Neural progenitor cell (in vitro differentiated cells): ENCODE data around the gene FGD6. TPM values are rescaled to one million over a fixed set of nuclear protein-coding genes. Genes with fewer than 3 reads are reported as not detected.
A peak's percentile ranks its signal among the peaks of the same experiment; 100 is the strongest.
"Not testable (repeated sequence)": the region's sequence is repeated elsewhere in the genome, so short reads cannot be mapped to it uniquely, and the experiment has no call there.

ENCODE experiments used
- DNase-seq: peaks from one replicate; pipeline ENCODE4 v3.0.0-alpha.2; 2016; ENCODE audit warnings: low spot score
- H2AFZ ChIP-seq: fragments of 200-600 bp; sonication (generic); replicated peaks from 2 replicates; pipeline ENCODE4 v1.6.1; 2016; ENCODE audit warnings: antibody characterized with exemption
- H3F3A ChIP-seq: fragments of 200-600 bp; sonication (generic); 2 replicates; pipeline ENCODE4 v1.6.1; 2016; ENCODE audit warnings: antibody characterized with exemption, low read depth
- H3K27ac ChIP-seq: fragments of 200-600 bp; sonication (generic); 2 replicates; pipeline ENCODE4 v1.5.1; 2016; ENCODE audit warnings: mild to moderate bottlenecking
- H3K27me3 ChIP-seq: fragments of 200-600 bp; sonication (generic); 2 replicates; pipeline ENCODE4 v1.6.1; 2016; ENCODE audit warnings: mild to moderate bottlenecking, moderate library complexity
- H3K36me3 ChIP-seq: fragments of 200-600 bp; sonication (generic); 2 replicates; pipeline ENCODE4 v1.5.1; 2016
- H3K4me1 ChIP-seq: fragments of 200-600 bp; sonication (generic); 2 replicates; pipeline ENCODE4 v1.6.1; 2016; ENCODE audit warnings: mixed run types
- H3K4me2 ChIP-seq: fragments of 200-600 bp; sonication (generic); 2 replicates; pipeline ENCODE4 v1.6.1; 2016
- H3K4me3 ChIP-seq: fragments of 200-600 bp; sonication (generic); 2 replicates; pipeline ENCODE4 v1.5.1; 2016
- H3K79me2 ChIP-seq: fragments of 200-600 bp; sonication (generic); 2 replicates; pipeline ENCODE4 v1.6.1; 2016; ENCODE audit warnings: low read depth
- H3K9ac ChIP-seq: fragments of 200-600 bp; sonication (generic); 2 replicates; pipeline ENCODE4 v1.6.1; 2016
- H3K9me3 ChIP-seq: fragments of 200-600 bp; sonication (generic); 2 replicates; pipeline ENCODE4 v1.5.1; 2016; ENCODE audit warnings: low read depth
- H4K20me1 ChIP-seq: fragments of 200-600 bp; sonication (generic); 2 replicates; pipeline ENCODE4 v1.6.1; 2016; ENCODE audit warnings: low read depth
- H3K27ac Mint-ChIP-seq: 3 replicates; pipeline ENCODE4 v1.8.0; 2021; ENCODE audit warnings: mixed read lengths
- H3K27me3 Mint-ChIP-seq: 2 replicates; pipeline ENCODE4 v1.8.0; 2022; ENCODE audit warnings: low read depth, mild to moderate bottlenecking, inconsistent platforms, moderate library complexity, mixed read lengths; ENCODE audit not compliant: insufficient read depth
- H3K36me3 Mint-ChIP-seq: 3 replicates; pipeline ENCODE4 v1.8.0; 2021; ENCODE audit warnings: mixed read lengths
- H3K4me1 Mint-ChIP-seq: 3 replicates; pipeline ENCODE4 v1.8.0; 2021; ENCODE audit warnings: mixed read lengths
- H3K4me3 Mint-ChIP-seq: 3 replicates; pipeline ENCODE4 v1.8.0; 2021; ENCODE audit warnings: mild to moderate bottlenecking, moderate library complexity, mixed read lengths
- H3K9me3 Mint-ChIP-seq: 3 replicates; pipeline ENCODE4 v1.8.0; 2020; ENCODE audit warnings: mixed read lengths
- CTCF ChIP-seq: fragments of 200-600 bp; sonication (generic); IDR thresholded peaks from 2 replicates; pipeline ENCODE4 v1.5.1; 2017; ENCODE audit warnings: antibody characterized with exemption, mild to moderate bottlenecking
- EZH2 ChIP-seq: fragments of 200-600 bp; sonication (generic); IDR thresholded peaks from 2 replicates; pipeline ENCODE4 v1.6.1; 2017; ENCODE audit warnings: antibody characterized with exemption, mild to moderate bottlenecking, moderate library complexity
- EZH2phosphoT487 ChIP-seq: fragments of 200-600 bp; sonication (generic); IDR thresholded peaks from 2 replicates; pipeline ENCODE4 v1.6.1; 2017; ENCODE audit warnings: antibody characterized with exemption
- total RNA-seq: library from RNA; depleted of rRNA; stranded (reverse); fragments of >200 nt; gene quantifications from 2 replicates; pipeline ENCODE4 v1.2.3, GENCODE V29; 2015; ENCODE audit warnings: low replicate concordance

FGD6 gene
- total RNA-seq, 1 donor from 2014 or later = 32.0 TPM

DNA sequence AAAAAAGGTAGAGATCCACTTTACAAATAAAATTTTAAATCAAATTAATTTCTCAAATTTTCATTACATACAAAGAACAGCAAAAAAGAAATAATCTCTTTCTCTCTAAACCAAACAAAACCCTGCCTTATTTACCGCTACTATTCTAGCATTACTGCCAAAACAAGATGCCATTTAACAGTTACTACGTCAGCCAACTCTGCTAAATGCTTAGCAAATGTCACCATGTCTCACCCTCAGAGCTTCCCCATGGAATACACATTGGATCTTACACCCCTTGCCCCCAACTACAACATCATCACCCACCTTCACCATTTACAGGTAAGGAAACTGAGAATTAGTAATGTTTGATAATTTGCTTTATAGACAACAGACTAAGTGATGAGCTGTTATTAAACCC is 120.9 kb downstream of the FGD6 start:
- no peaks in the 10 kb centered on the region for H4K20me1 ChIP-seq
- H3F3A ChIP-seq = peaks cover 16% of the 10 kb centered on the region
- no peaks in the 10 kb centered on the region for H3K27me3 ChIP-seq
- H3K27me3 Mint-ChIP-seq = peaks cover 7% of the 10 kb centered on the region
- H3K4me3 Mint-ChIP-seq = peak overlapping the region; percentile 21
- no peaks in the 10 kb centered on the region for H3K9me3 Mint-ChIP-seq
- DNase-seq = no peak
- H3K27ac Mint-ChIP-seq = peak overlapping the region; percentile 85
- H3K36me3 ChIP-seq = peaks cover 8% of the 10 kb centered on the region
- H3K9ac ChIP-seq = no peak overlapping the region
- no peak overlapping the region for H3K4me3 ChIP-seq
- H3K27ac ChIP-seq = peak overlapping the region; percentile 37
- no peak overlapping the region for H2AFZ ChIP-seq
- H3K4me1 ChIP-seq = peaks cover 34% of the 10 kb centered on the region
- H3K79me2 ChIP-seq = no peaks in the 10 kb centered on the region
- H3K4me1 Mint-ChIP-seq = peaks cover 56% of the 10 kb centered on the region
- no peak for TF ChIP-seq CTCF
- TF ChIP-seq EZH2phosphoT487 = no peak
- no peak for TF ChIP-seq EZH2
- peaks cover 35% of the 10 kb centered on the region for H3K36me3 Mint-ChIP-seq
- H3K4me2 ChIP-seq = no peak overlapping the region
- H3K9me3 ChIP-seq = no peaks in the 10 kb centered on the region

DNA sequence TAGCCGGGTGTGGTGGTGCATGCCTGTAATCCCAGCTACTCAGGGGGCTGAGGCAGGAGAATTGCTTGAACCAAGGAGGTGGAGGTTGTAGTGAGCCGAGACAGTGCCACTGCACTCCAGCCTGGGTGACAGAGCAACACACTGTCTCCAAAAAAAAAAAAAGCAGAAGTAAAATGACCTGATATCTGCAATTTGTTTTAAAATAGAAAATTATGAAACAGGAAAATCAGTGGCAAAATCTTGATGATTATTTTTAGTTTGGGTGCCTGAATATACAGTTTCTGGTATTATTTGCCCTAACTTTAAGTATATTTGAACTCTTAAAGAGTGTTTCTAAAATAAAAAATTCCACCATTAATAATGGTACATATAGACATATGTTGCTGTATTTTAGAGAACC is 121.4 kb downstream of the FGD6 start:
- H3K27me3 ChIP-seq, H3K9ac ChIP-seq, H3K27me3 Mint-ChIP-seq, H3K4me3 Mint-ChIP-seq, H3K9me3 Mint-ChIP-seq, H3K4me3 ChIP-seq, H2AFZ ChIP-seq, DNase-seq, H3K79me2 ChIP-seq, H4K20me1 ChIP-seq, H3K9me3 ChIP-seq: not testable (repeated sequence)
- peaks cover 34% of the 10 kb centered on the region for H3K4me1 ChIP-seq
- Mint-ChIP-seq H3K27ac (peak overlapping the region; percentile 16), H3K4me1 (peaks cover 56% of the 10 kb centered on the region), H3K36me3 (peaks cover 35% of the 10 kb centered on the region)
- peaks cover 16% of the 10 kb centered on the region for H3F3A ChIP-seq
- peaks cover 13% of the 10 kb centered on the region for H3K36me3 ChIP-seq
- H3K4me2 ChIP-seq = peak overlapping the region; percentile 82
- peak overlapping the region; percentile 95 for H3K27ac ChIP-seq

GRCh38 chr12:95089462-95089861 is 127.8 kb downstream of the FGD6 start:
- Histone ChIP-seq H3K4me2 (no peak overlapping the region), H3K4me1 (peaks cover 19% of the 10 kb centered on the region), H3F3A (peaks cover 9% of the 10 kb centered on the region), H3K79me2 (no peaks in the 10 kb centered on the region), H3K9me3 (no peaks in the 10 kb centered on the region), H3K9ac (no peak overlapping the region), H3K27me3 (no peaks in the 10 kb centered on the region), H3K36me3 (peaks cover 14% of the 10 kb centered on the region), H2AFZ (no peak overlapping the region), H4K20me1 (no peaks in the 10 kb centered on the region), H3K4me3 (no peak overlapping the region), H3K27ac (peak overlapping the region; percentile 5)
- H3K36me3 Mint-ChIP-seq = peaks cover 38% of the 10 kb centered on the region
- no peak for TF ChIP-seq CTCF
- no peak for TF ChIP-seq EZH2phosphoT487
- no peak for TF ChIP-seq EZH2
- H3K4me3 Mint-ChIP-seq = no peak overlapping the region
- no peak for DNase-seq
- H3K27ac Mint-ChIP-seq = no peak overlapping the region
- H3K9me3 Mint-ChIP-seq = no peaks in the 10 kb centered on the region
- H3K27me3 Mint-ChIP-seq = no peaks in the 10 kb centered on the region
- peaks cover 34% of the 10 kb centered on the region for H3K4me1 Mint-ChIP-seq

GRCh38 chr12:95088379-95088778 is 128.9 kb downstream of the FGD6 start:
- Histone ChIP-seq H4K20me1 (no peaks in the 10 kb centered on the region), H3K27ac (no peak overlapping the region), H3K9me3 (no peaks in the 10 kb centered on the region), H3K27me3 (no peaks in the 10 kb centered on the region), H3F3A (peaks cover 16% of the 10 kb centered on the region), H3K36me3 (peaks cover 14% of the 10 kb centered on the region), H3K4me3 (no peak overlapping the region), H3K4me1 (peaks cover 20% of the 10 kb centered on the region), H3K4me2 (no peak overlapping the region), H3K9ac (no peak overlapping the region), H3K79me2 (no peaks in the 10 kb centered on the region), H2AFZ (no peak overlapping the region)
- DNase-seq = no peak
- H3K4me1 Mint-ChIP-seq = peaks cover 40% of the 10 kb centered on the region
- no peaks in the 10 kb centered on the region for H3K27me3 Mint-ChIP-seq
- H3K27ac Mint-ChIP-seq = no peak overlapping the region
- no peaks in the 10 kb centered on the region for H3K9me3 Mint-ChIP-seq
- peaks cover 38% of the 10 kb centered on the region for H3K36me3 Mint-ChIP-seq
- no peak overlapping the region for H3K4me3 Mint-ChIP-seq
- TF ChIP-seq EZH2 (no peak), CTCF (no peak), EZH2phosphoT487 (no peak)
